ENCODE data around the gene EDC3. TPM values are rescaled to one million over a fixed set of nuclear protein-coding genes. Genes with fewer than 3 reads are reported as not detected.
"Not testable (repeated sequence)": the region's sequence is repeated elsewhere in the genome, so short reads cannot be mapped to it uniquely, and the experiment has no call there.

EDC3 gene
- total RNA-seq, 3 donors from 2014 or later: 52.2 to 57.1 (median 56.6) TPM

- Mint-ChIP-seq H3K4me3 (no peak overlapping the region), H3K9me3 (no peaks in the 10 kb centered on the region), H3K4me1 (ENCODE audit: low read depth) (peaks cover 12% of the 10 kb centered on the region), H3K27me3 (ENCODE audit: low read depth) (no peaks in the 10 kb centered on the region), H3K36me3 (ENCODE audit: insufficient read depth) (peaks cover 32% of the 10 kb centered on the region)
- no peak for ATAC-seq
- no peak for DNase-seq
These were observed 65.3 kb downstream of the EDC3 start for GRCh38 chr15:74630284-74631086.

- DNase-seq; ATAC-seq; H3K9me3 Mint-ChIP-seq; H3K4me3 Mint-ChIP-seq; H3K27me3 Mint-ChIP-seq (ENCODE audit: low read depth): not testable (repeated sequence)
- peaks cover 12% of the 10 kb centered on the region for H3K4me1 Mint-ChIP-seq (ENCODE audit: low read depth)
- H3K36me3 Mint-ChIP-seq (ENCODE audit: insufficient read depth): peaks cover 30% of the 10 kb centered on the region
These were observed 66.1 kb downstream of the EDC3 start for GRCh38 chr15:74629696-74630095.

- DNase-seq (no peak), ATAC-seq (no peak)
- Mint-ChIP-seq H3K4me1 (ENCODE audit: low read depth) (peaks cover 12% of the 10 kb centered on the region), H3K36me3 (ENCODE audit: insufficient read depth) (peaks cover 31% of the 10 kb centered on the region), H3K27me3 (ENCODE audit: low read depth) (no peaks in the 10 kb centered on the region), H3K4me3 (no peak overlapping the region), H3K9me3 (no peaks in the 10 kb centered on the region)
These were observed 66.9 kb downstream of the EDC3 start for GRCh38 chr15:74628949-74629348.

GRCh38 chr15:74628199-74628598 is 67.6 kb downstream of the EDC3 start:
- Mint-ChIP-seq H3K4me3 (no peak overlapping the region), H3K36me3 (ENCODE audit: insufficient read depth) (peaks cover 34% of the 10 kb centered on the region), H3K27me3 (ENCODE audit: low read depth) (no peaks in the 10 kb centered on the region), H3K4me1 (ENCODE audit: low read depth) (peaks cover 12% of the 10 kb centered on the region), H3K9me3 (no peaks in the 10 kb centered on the region)
- ATAC-seq: no peak
- DNase-seq: no peak

- Mint-ChIP-seq H3K4me3 (no peak overlapping the region), H3K4me1 (ENCODE audit: low read depth) (peaks cover 13% of the 10 kb centered on the region), H3K9me3 (no peaks in the 10 kb centered on the region), H3K27me3 (ENCODE audit: low read depth) (no peaks in the 10 kb centered on the region), H3K36me3 (ENCODE audit: insufficient read depth) (peaks cover 36% of the 10 kb centered on the region)
- DNase-seq (no peak), ATAC-seq (no peak)
These were observed 68.1 kb downstream of the EDC3 start for GRCh38 chr15:74627766-74628165.

- peaks cover 39% of the 10 kb centered on the region for H3K36me3 Mint-ChIP-seq (ENCODE audit: insufficient read depth)
These were observed 68.8 kb downstream of the EDC3 start for GRCh38 chr15:74626752-74627692.

GRCh38 chr15:74626336-74626735 is 69.5 kb downstream of the EDC3 start:
- Mint-ChIP-seq H3K27me3 (ENCODE audit: low read depth) (no peaks in the 10 kb centered on the region), H3K36me3 (ENCODE audit: insufficient read depth) (peaks cover 41% of the 10 kb centered on the region), H3K4me1 (ENCODE audit: low read depth) (peaks cover 19% of the 10 kb centered on the region), H3K4me3 (no peak overlapping the region), H3K9me3 (no peaks in the 10 kb centered on the region)
- ATAC-seq: no peak
- DNase-seq: no peak

More at GRCh38 chr15:74626752-74627692, 68.8 kb downstream of the EDC3 start:
- peaks cover 16% of the 10 kb centered on the region for H3K4me1 Mint-ChIP-seq (ENCODE audit: low read depth)
- DNase-seq: no peak
- no peak overlapping the region for H3K4me3 Mint-ChIP-seq
- no peak for ATAC-seq
- no peaks in the 10 kb centered on the region for H3K9me3 Mint-ChIP-seq
- H3K27me3 Mint-ChIP-seq (ENCODE audit: low read depth): no peaks in the 10 kb centered on the region

- DNase-seq (no peak), ATAC-seq (no peak)
- no peaks in the 10 kb centered on the region for H3K27me3 Mint-ChIP-seq (ENCODE audit: low read depth)
- H3K4me3 Mint-ChIP-seq: no peak overlapping the region
- peaks cover 46% of the 10 kb centered on the region for H3K36me3 Mint-ChIP-seq (ENCODE audit: insufficient read depth)
- H3K4me1 Mint-ChIP-seq (ENCODE audit: low read depth): peaks cover 24% of the 10 kb centered on the region
- no peaks in the 10 kb centered on the region for H3K9me3 Mint-ChIP-seq
These were observed 70.1 kb downstream of the EDC3 start for GRCh38 chr15:74625693-74626092.

- ATAC-seq: no peak
- no peaks in the 10 kb centered on the region for H3K9me3 Mint-ChIP-seq
- no peak overlapping the region for H3K4me3 Mint-ChIP-seq
- peaks cover 50% of the 10 kb centered on the region for H3K36me3 Mint-ChIP-seq (ENCODE audit: insufficient read depth)
- H3K27me3 Mint-ChIP-seq (ENCODE audit: low read depth): no peaks in the 10 kb centered on the region
- DNase-seq: no peak
- H3K4me1 Mint-ChIP-seq (ENCODE audit: low read depth): peaks cover 37% of the 10 kb centered on the region
These were observed 71.7 kb downstream of the EDC3 start for GRCh38 chr15:74624020-74624602.

GRCh38 chr15:74622758-74623157 is 73.1 kb downstream of the EDC3 start:
- H3K4me1 Mint-ChIP-seq (ENCODE audit: low read depth): peaks cover 50% of the 10 kb centered on the region
- DNase-seq (no peak), ATAC-seq (no peak)
- H3K4me3 Mint-ChIP-seq: no peak overlapping the region
- no peaks in the 10 kb centered on the region for H3K27me3 Mint-ChIP-seq (ENCODE audit: low read depth)
- peaks cover 40% of the 10 kb centered on the region for H3K36me3 Mint-ChIP-seq (ENCODE audit: insufficient read depth)
- no peaks in the 10 kb centered on the region for H3K9me3 Mint-ChIP-seq

- ATAC-seq (no peak), DNase-seq (no peak)
- H3K27me3 Mint-ChIP-seq (ENCODE audit: low read depth): no peaks in the 10 kb centered on the region
- H3K36me3 Mint-ChIP-seq (ENCODE audit: insufficient read depth): peaks cover 41% of the 10 kb centered on the region
- no peak overlapping the region for H3K4me3 Mint-ChIP-seq
- H3K4me1 Mint-ChIP-seq (ENCODE audit: low read depth): peaks cover 55% of the 10 kb centered on the region
- no peaks in the 10 kb centered on the region for H3K9me3 Mint-ChIP-seq
These were observed 73.9 kb downstream of the EDC3 start for GRCh38 chr15:74621936-74622335.

GRCh38 chr15:74621546-74621920 is 74.3 kb downstream of the EDC3 start:
- no peak for ATAC-seq
- no peaks in the 10 kb centered on the region for H3K27me3 Mint-ChIP-seq (ENCODE audit: low read depth)
- peaks cover 41% of the 10 kb centered on the region for H3K36me3 Mint-ChIP-seq (ENCODE audit: insufficient read depth)
- no peak overlapping the region for H3K4me3 Mint-ChIP-seq
- peaks cover 58% of the 10 kb centered on the region for H3K4me1 Mint-ChIP-seq (ENCODE audit: low read depth)
- DNase-seq: no peak
- no peaks in the 10 kb centered on the region for H3K9me3 Mint-ChIP-seq

GRCh38 chr15:74620636-74621545 is 74.9 kb downstream of the EDC3 start:
- ATAC-seq: peak; percentile 89 to 90
- no peak overlapping the region for H3K4me3 Mint-ChIP-seq
- DNase-seq: peak; percentile 65
- no peaks in the 10 kb centered on the region for H3K9me3 Mint-ChIP-seq
- H3K27me3 Mint-ChIP-seq (ENCODE audit: low read depth): no peaks in the 10 kb centered on the region
- peaks cover 58% of the 10 kb centered on the region for H3K4me1 Mint-ChIP-seq (ENCODE audit: low read depth)
- H3K36me3 Mint-ChIP-seq (ENCODE audit: insufficient read depth): peaks cover 41% of the 10 kb centered on the region
